GM04504 (cell line): Measurements from ENCODE around the gene CFDP1.
"Not testable (repeated sequence)": the region's sequence is repeated elsewhere in the genome, so short reads cannot be mapped to it uniquely, and the experiment has no call there.

Experiments used
- DNase-seq: peaks from one replicate; pipeline ENCODE4 v3.0.0-alpha.2; 2012; ENCODE audit warnings: low read depth

The CFDP1 gene

DNA sequence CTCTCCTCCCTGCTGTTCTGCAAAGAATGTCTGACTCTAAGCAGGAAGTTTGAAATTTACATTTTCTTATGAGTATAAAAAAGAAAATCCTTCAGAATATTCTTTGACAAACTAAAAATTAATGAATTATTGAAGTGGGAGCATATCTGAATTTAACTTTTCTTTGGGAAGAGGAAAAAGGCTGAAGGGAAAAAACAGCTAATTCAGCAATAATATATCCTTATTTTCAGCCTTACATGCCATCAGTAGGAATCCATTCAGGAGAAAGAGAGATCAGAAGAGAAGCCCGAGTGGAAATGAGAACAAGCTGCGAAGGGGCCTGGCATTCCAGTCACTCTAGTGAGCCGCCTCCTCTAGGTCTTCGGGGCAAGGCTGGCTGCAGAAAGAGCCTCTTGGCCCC lies 140.1 kb downstream of the CFDP1 start:
- no peak for DNase-seq

DNA sequence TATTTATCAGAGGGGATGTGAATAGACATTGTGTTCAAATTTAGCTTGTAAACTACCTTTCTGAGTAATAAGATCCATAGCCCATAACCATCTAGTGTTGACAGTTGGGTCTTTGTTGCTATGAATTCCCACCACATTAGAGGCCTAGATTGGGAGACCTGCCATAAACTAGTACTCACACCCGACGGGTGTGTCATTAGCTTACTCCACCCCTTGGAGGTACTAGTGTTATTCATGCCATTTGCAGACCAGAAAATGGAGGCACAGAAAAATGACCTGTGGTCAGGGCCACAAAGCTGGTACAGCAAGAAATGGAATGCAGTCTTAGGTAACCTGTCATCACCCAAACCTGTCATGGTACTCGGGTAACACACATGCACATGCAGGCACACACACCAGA lies 140.6 kb downstream of the CFDP1 start:
- DNase-seq: no peak

DNA sequence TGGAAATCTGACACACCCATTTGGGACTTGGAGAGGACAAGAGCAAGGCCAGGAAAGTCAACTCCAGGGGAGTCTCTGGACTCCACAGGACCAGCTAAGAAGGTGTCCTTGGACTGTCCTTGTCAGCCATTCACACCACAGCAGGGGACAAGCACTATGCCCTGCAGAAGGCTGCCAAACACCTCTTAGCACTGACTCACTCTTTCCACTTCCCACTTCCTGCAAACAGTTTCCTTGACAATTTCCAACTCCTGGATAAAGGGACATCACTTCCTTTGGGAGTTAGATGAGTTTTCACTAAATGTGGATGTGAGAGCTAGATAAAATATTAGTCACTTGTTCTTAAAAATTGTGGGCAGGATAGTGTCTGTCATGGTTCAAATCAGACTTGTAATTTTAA lies 144.1 kb downstream of the CFDP1 start:
- no peak for DNase-seq

DNA sequence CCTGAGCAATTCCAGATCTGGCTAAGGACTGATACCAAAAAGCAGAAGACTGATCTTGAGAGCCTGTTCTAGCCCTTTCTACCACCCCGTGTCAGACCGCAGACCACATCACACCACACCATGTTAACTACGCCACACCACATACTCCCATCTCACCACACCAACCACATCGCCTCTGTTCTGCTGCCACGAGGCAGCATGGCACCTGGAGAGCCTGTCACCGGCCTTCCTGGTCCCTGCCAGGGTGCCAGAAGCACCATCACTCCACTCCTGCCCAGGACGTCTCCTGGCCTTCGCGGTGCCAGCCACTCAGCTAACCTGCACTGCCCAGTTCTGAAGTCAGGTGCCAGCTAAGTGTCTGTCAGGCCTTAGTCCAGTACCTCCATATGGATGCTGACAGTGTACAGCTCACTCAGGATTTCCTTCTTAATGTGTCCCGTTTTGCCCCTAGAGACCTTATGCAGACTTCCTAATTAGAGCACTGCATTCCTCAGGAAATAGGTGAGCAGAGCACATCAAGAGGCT lies 144.6 kb downstream of the CFDP1 start:
- DNase-seq: no peak

- no peak for DNase-seq
Measured at GRCh38 chr16:75288181-75288580, 145.1 kb downstream of the CFDP1 start.

- DNase-seq: no peak
Measured at GRCh38 chr16:75287708-75288107, 145.6 kb downstream of the CFDP1 start.

GRCh38 chr16:75286389-75286788 lies 146.9 kb downstream of the CFDP1 start:
- no peak for DNase-seq

DNA sequence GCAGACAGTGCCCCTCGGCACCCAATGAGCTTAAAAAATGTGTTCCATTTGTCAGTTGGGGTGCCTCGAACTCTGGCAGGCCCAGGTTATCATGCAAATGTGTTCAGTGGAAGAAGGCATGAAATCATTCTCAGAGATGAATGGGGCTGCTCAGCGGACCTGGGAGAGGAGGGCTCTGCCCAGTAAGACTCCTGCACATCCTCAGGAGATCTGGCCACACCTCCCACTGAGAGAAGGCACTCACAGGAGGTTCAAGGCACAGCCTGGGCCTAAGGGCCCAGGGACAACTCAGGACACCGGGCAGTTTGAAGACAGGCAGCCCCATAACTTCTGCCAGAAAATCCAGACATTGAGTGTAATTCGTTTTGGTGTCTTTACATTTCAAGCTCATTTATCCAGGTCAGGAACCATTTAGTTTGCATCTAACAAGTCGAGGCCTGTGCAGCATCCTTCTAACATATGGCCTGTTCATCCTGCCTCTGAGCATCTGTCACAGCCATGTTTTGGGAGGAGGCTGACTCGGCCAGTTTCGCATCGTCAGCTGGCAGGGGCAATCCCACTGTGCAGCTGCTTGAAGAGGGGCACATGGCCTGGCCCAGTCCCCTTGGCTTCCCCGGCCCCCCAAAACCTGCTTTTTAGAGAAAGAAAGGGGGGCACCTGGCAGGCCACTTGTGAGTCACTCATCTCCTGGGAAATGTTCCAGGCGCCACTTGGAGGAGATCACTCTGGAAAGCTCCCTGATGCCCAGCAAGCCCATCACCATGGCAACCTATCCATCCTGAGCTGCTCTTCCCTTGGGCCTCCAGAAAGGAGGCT lies 150.6 kb downstream of the CFDP1 start:
- no peak for DNase-seq

- no peak for DNase-seq
Measured at GRCh38 chr16:75281826-75282225, 151.5 kb downstream of the CFDP1 start.

GRCh38 chr16:75281009-75281408 lies 152.3 kb downstream of the CFDP1 start:
- DNase-seq: not testable (repeated sequence)

DNA sequence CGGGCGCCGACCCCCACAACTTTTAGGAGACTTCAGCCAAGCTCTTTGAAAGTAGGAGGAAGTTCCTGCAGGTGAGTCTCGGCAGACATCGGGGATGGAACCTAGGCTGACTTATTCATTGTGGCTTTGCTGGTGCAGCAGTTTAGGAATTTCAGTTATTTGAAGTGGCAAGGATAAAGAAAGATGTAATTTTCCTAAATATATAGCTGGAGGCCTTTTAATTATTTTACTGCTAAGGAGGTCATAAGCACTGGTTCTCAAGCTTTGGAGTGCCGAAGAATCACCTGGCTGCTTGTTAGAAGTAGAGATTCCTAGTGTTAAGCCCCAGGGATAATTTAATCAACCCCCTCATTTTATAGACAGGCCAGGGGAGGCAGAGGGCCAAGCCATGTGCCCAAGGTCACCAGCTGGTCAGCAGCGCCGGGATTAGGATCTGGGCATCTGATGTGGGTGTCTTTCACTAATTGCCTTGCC lies 152.9 kb downstream of the CFDP1 start:
- DNase-seq: no peak

- no peak for DNase-seq
Measured at GRCh38 chr16:75279305-75279704, 154.0 kb downstream of the CFDP1 start.

DNA sequence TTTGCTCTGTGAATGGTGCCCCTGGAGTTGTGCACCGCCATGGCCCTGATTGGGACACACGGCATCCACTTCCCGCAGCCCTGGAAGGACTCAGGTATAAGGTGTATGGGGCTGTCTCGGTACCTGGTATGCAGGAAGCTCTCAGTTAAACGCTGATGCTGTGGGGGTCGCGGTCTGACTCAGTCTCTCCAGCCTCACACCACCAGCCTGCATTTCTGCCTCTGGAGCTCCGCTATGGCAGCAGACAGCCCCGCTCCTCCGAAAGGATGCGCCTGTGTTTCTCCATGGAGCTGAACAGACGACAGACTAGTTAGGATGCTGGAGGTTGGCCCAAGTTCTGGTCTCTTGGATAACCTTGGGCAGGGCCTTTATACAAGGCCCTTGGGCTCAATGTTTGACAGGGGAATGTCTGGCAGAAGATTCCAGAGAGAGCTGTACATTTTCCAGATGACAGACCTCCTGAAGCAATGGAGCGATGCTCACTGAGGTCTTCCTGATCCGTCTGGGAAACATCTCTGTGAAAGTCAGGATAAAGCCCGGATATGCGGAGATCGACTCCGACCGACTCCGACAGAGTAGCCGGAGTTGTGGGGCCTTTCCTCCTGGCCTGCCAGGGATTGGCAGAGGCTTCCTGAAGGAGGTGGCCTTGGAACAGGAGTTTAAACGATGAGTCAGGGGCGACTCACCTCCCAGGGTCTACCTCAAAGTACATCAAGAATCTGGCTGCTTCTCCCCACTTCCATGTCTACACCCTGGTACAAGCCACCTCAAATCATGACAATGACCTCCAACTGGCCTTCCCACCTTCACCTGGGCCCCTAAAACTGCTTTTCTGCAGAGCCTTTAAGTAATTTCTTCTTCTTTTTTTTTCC lies 160.0 kb downstream of the CFDP1 start:
- no peak for DNase-seq

- DNase-seq: not testable (repeated sequence)
Measured at GRCh38 chr16:75272629-75273028, 160.7 kb downstream of the CFDP1 start.

DNA sequence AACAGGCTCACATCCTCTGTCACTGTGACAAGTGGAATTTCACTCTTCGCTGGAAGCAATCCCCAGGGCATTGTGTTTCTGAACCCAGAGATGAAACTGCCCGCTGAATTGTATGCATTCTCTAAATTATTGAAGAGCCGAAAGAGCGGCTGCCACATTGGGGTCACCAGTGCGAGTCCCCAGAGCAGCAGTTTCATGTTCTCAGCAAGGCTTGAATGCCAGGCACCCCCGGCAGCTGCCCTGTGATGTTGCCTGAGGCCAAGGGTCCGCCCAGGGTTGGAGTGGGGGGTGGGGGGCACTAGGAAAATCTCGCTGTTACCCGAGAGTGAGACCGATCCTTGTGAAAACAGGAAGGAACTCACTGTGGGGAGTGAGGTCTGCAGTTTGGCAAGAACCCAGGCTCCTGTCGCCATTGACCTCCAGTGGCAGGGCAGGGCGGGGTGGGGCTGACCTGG lies 161.2 kb downstream of the CFDP1 start:
- DNase-seq: no peak

DNA sequence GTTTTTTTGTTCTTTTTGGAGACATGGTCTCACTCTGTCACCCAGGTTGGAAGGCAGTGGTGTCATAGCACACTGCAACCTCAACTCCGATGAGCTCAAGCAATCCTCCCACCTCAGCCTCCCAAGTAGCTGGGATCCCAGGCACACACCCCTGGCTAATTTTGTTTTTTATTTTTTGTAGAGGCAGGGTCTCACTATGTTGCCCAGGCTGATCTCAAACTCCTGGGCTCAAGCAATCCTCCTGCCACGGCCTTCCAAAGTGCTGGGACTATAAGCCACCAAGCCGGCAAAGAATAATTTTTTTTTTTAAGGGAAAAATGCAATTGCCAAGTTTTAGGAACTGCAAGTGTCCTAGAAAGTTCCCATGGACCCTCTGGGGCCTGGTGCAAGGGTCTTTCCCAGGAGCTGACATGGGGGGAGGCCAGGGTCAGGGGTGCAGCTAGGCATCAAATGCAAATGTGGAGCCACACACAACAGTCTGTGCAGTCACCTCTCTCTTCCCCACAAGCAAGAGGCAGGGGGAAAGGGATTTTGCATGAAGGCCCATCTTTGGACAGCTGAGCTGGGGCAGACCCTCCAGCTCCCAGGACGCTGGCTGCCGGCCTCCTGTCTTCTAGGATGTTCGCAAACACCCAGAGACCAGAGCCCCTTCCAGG lies 161.7 kb downstream of the CFDP1 start:
- DNase-seq: no peak

DNA sequence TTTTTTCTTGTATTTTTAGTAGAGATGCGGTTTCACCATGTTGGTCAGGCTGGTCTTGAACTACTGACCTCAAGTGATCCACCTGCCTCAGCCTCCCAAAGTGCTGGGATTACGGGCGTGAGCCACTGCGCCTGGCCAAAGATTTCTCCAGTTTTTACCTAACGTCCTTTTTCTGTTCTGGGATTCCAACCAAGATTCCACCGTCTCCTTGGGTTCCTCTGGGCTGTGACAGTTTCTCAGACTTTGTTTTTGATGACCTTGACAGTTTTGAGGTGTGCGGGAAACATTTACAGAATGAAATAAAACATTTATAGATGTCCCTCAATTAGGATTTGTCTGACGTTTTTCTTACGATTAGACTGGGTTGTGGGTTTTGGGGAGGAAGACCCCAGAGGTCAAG lies 163.9 kb downstream of the CFDP1 start:
- DNase-seq: not testable (repeated sequence)

DNA sequence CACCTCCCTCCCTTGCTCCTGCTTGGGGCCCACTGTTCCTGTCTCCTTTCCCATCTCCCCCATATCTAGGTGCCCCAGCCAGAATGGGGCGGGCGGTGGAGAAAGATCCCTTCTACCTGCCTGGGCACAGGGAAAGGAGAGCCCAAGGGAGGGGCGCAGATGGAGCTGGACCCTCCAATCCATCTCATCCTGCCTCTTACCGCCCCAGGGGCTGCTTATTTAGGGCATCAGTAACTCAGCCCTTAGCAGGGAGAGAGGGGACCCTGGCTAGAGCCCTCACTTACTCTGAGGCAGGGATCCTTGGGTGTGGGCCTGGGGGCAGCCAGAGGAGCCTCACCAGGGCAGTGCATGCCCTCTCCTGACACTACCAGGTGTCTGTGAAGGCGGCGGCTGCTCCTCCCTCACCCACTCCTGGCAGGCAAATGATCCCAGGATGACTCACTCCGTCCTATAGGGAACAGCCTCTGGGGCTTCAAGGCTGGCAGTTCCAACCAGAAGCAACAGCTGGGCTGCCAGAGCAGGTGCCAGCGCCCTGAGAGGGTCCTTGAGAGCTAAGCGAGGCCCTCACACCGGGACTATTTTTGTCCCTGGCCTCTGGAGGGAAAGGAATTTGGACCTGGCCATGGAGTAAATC lies 165.6 kb downstream of the CFDP1 start:
- no peak for DNase-seq

- DNase-seq: no peak
Measured at GRCh38 chr16:75266738-75267630, 166.3 kb downstream of the CFDP1 start.

DNA sequence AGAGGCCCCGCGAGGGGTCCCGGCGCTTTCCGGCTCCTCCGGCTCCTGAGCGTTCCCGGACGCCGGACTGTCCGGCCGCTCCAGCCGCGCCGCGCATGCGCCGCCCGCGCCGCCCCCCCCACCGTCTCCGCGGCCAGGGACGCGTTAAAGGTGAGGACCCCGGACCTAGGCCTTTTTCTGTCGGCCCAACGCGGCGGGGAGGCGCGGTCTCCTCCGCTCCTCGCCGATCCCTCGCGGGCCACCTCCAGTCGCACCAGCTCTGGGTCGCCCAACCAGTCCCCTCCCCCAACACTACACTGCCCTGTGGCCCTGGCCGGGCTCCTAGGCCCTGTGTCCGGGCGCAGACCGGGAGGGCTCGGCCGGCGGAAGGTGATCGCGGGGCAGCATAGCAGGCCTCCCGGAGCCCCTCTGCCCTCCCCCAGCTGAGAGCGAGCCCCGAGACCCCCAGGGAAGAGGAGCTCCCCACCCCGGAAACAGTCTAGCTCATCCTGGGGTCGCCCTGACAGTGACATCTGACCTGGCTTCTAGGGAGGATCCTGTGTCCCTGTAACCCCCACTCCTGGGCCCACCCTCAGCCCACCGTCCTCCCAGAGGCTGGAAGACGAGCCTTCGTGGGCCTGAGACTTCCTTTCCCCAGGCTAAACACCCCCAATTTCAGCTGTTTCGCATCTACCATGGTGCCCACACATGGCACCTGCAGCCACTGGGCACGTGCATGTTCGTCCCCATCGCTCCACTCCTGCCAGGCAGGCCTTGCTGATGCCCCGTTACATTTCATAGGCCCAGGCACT lies 167.2 kb downstream of the CFDP1 start:
- DNase-seq: no peak
